Trophoblast cell (in vitro differentiated cells and primary cell): ENCODE results near the gene ZNF189.

Source experiments
- DNase-seq, 2 donors: peaks; one replicate each; pipeline ENCODE4 v3.0.0-alpha.2; 2016
- H2AFZ ChIP-seq: 2 replicates; pipeline ENCODE4 v1.6.1; 2013; ENCODE audit warnings: low read length, moderate library complexity, mild to moderate bottlenecking; ENCODE audit not compliant: insufficient read depth, poor library complexity
- H2AK5ac ChIP-seq: 2 replicates; pipeline ENCODE4 v1.6.1; 2013; ENCODE audit warnings: mild to moderate bottlenecking, low read length
- H2BK120ac ChIP-seq: 2 replicates; pipeline ENCODE4 v1.6.1; 2013; ENCODE audit warnings: low read length, mild to moderate bottlenecking, moderate library complexity; ENCODE audit not compliant: insufficient read depth, poor library complexity
- H2BK12ac ChIP-seq: 2 replicates; pipeline ENCODE4 v1.6.1; 2013; ENCODE audit warnings: mild to moderate bottlenecking, low read length, moderate library complexity
- H2BK5ac ChIP-seq: 2 replicates; pipeline ENCODE4 v1.6.1; 2013; ENCODE audit warnings: low read length, low read depth, moderate library complexity, mild to moderate bottlenecking; ENCODE audit not compliant: poor library complexity
- H3K14ac ChIP-seq: 2 replicates; pipeline ENCODE4 v1.6.1; 2013; ENCODE audit warnings: mild to moderate bottlenecking, low read length
- H3K18ac ChIP-seq: 2 replicates; pipeline ENCODE4 v1.6.1; 2013; ENCODE audit warnings: mild to moderate bottlenecking, low read length
- H3K23ac ChIP-seq: 2 replicates; pipeline ENCODE4 v1.6.1; 2013; ENCODE audit warnings: low read length
- H3K27ac ChIP-seq: 2 replicates; pipeline ENCODE4 v1.5.1; 2013; ENCODE audit warnings: low read depth, mild to moderate bottlenecking, inconsistent platforms, low read length, moderate library complexity
- H3K27me3 ChIP-seq: 2 replicates; pipeline ENCODE4 v1.6.1; 2013; ENCODE audit warnings: inconsistent platforms, mild to moderate bottlenecking, low read length, moderate library complexity; ENCODE audit not compliant: insufficient read depth
- H3K36me3 ChIP-seq, 2 experiments: 1 replicate in 1 of 2; 2 replicates in 1 of 2; pipeline ENCODE4 v1.6.1; 2013; ENCODE audit warnings: low read length in 2 of 2, mild to moderate bottlenecking in 2 of 2, moderate library complexity in 1 of 2; ENCODE audit not compliant: insufficient read depth in 2 of 2, control insufficient read depth in 1 of 2
- H3K4ac ChIP-seq: 2 replicates; pipeline ENCODE4 v1.6.1; 2013; ENCODE audit warnings: low read depth, mild to moderate bottlenecking, low read length, moderate library complexity
- H3K4me1 ChIP-seq, 2 experiments: 1 replicate in 1 of 2; 2 replicates in 1 of 2; pipeline ENCODE4 v1.6.1; 2013; ENCODE audit warnings: low read length in 2 of 2, mild to moderate bottlenecking in 2 of 2, moderate library complexity in 1 of 2; ENCODE audit not compliant: insufficient read depth in 2 of 2, control insufficient read depth in 1 of 2
- H3K4me2 ChIP-seq: 2 replicates; pipeline ENCODE4 v1.6.1; 2013; ENCODE audit warnings: inconsistent platforms, mild to moderate bottlenecking, low read length, moderate library complexity
- H3K4me3 ChIP-seq: 2 replicates; pipeline ENCODE4 v1.5.1; 2013; ENCODE audit warnings: mild to moderate bottlenecking, low read depth, low read length, inconsistent platforms
- H3K79me1 ChIP-seq: one replicate; pipeline ENCODE4 v1.6.1; 2013; ENCODE audit warnings: low read length
- H3K79me2 ChIP-seq: 2 replicates; pipeline ENCODE4 v1.6.1; 2013; ENCODE audit warnings: low read length, mild to moderate bottlenecking; ENCODE audit not compliant: control insufficient read depth, insufficient read depth, poor library complexity
- H3K9ac ChIP-seq: 2 replicates; pipeline ENCODE4 v1.6.1; 2013; ENCODE audit warnings: mild to moderate bottlenecking, low read length
- H3K9me3 ChIP-seq: 2 replicates; pipeline ENCODE4 v1.6.1; 2013; ENCODE audit warnings: low read depth, mild to moderate bottlenecking, control low read depth, inconsistent platforms, low read length; ENCODE audit not compliant: insufficient read depth
- H4K12ac ChIP-seq: 2 replicates; pipeline ENCODE4 v1.6.1; 2013; ENCODE audit warnings: low read depth, mild to moderate bottlenecking, low read length, moderate library complexity
- H4K8ac ChIP-seq: 2 replicates; pipeline ENCODE4 v1.6.1; 2013; ENCODE audit warnings: low read depth, mild to moderate bottlenecking, low read length, moderate library complexity
- H4K91ac ChIP-seq: one replicate; pipeline ENCODE4 v1.6.1; 2013; ENCODE audit warnings: low read depth, mild to moderate bottlenecking, low read length, moderate library complexity
- WGBS: extraction: QIAGEN DNeasy Blood & Tissue Kit; methylation state at CpG from one replicate; pipeline ENCODE4 v1.1.7; 2013; ENCODE audit warnings: missing lambda C conversion rate; ENCODE audit not compliant: insufficient read length, insufficient coverage; ENCODE audit errors: extremely low coverage; 5-methylcytosine and 5-hydroxymethylcytosine counted together

ZNF189 gene

DNA sequence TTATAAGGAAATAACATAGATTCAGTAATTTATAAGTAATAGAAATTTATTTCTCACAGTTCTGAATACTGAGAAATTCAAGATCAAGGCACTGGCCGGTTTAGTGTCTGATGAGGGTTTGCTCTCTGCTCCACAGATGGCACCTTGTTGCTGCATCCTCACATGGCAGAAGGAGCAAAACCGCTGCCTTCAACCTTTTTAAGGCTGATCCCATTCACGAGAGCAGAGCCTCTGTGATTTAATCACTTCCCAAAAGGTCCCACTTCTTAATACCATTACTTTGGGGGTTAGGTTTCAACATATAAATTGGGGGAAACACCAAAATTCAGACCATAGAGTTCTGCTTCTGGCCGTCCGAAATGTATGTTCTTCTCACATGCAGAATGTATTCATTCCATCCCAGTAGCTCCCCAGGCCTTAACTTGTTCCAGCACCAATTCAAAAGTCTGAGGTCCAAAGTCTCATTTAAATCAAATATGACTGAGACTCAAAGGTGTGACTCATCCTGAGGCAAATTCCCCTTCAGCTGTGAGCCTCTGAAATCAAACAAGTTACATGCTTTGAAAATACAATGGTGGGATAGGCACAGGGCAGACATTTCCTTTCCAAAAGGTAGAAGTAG lies 44.4 kb upstream of the ZNF189 start:
- no peak overlapping the region for H4K12ac ChIP-seq
- no peak overlapping the region for H3K9ac ChIP-seq
- no peak overlapping the region for H2AK5ac ChIP-seq
- H3K23ac ChIP-seq: no peak overlapping the region
- no CpG with 5 or more reads among the region's 5 CpGs for WGBS
- no peaks in the 10 kb centered on the region for H3K79me1 ChIP-seq
- no peaks in the 10 kb centered on the region for H3K36me3 ChIP-seq
- no peak overlapping the region for H3K14ac ChIP-seq
- H4K91ac ChIP-seq: no peak overlapping the region
- H3K4me1 ChIP-seq: no peaks in the 10 kb centered on the region
- no peak overlapping the region for H2BK120ac ChIP-seq
- H3K4me2 ChIP-seq: no peak overlapping the region
- H3K9me3 ChIP-seq: peaks cover 8% of the 10 kb centered on the region
- H3K4me3 ChIP-seq: no peak overlapping the region
- no peak for DNase-seq
- H3K18ac ChIP-seq: no peak overlapping the region
- H2BK12ac ChIP-seq: no peak overlapping the region
- no peak overlapping the region for H3K27ac ChIP-seq
- no peak overlapping the region for H2AFZ ChIP-seq
- no peaks in the 10 kb centered on the region for H3K79me2 ChIP-seq
- H3K27me3 ChIP-seq: no peaks in the 10 kb centered on the region
- H2BK5ac ChIP-seq: no peak overlapping the region
- no peak overlapping the region for H3K4ac ChIP-seq
- H4K8ac ChIP-seq: no peak overlapping the region

- no peaks in the 10 kb centered on the region for H3K79me2 ChIP-seq
- no CpG with 5 or more reads among the region's 7 CpGs for WGBS
- DNase-seq: no peak
Measured at GRCh38 chr9:101354765-101355708, 43.6 kb upstream of the ZNF189 start.

GRCh38 chr9:101356619-101357018 lies 42.0 kb upstream of the ZNF189 start:
- Histone ChIP-seq H2BK5ac (no peak overlapping the region), H3K36me3 (no peaks in the 10 kb centered on the region), H2BK12ac (no peak overlapping the region), H2AK5ac (no peak overlapping the region), H3K4me1 (no peaks in the 10 kb centered on the region), H3K14ac (no peak overlapping the region), H3K27ac (no peak overlapping the region), H3K23ac (no peak overlapping the region), H3K79me1 (no peaks in the 10 kb centered on the region), H3K9me3 (peaks cover 8% of the 10 kb centered on the region), H3K79me2 (no peaks in the 10 kb centered on the region), H2AFZ (no peak overlapping the region), H2BK120ac (no peak overlapping the region), H4K91ac (no peak overlapping the region), H3K4me3 (peak overlapping the region; percentile 40), H3K18ac (no peak overlapping the region), H3K4me2 (no peak overlapping the region), H3K4ac (no peak overlapping the region), H3K27me3 (no peaks in the 10 kb centered on the region), H4K8ac (no peak overlapping the region), H3K9ac (no peak overlapping the region), H4K12ac (no peak overlapping the region)
- no CpG with 5 or more reads among the region's 1 CpG for WGBS
- DNase-seq: no peak

More at GRCh38 chr9:101354765-101355708, 43.6 kb upstream of the ZNF189 start:
- Histone ChIP-seq H2AFZ (no peak overlapping the region), H3K4me3 (no peak overlapping the region), H3K9me3 (peaks cover 8% of the 10 kb centered on the region), H3K27ac (no peak overlapping the region), H2BK120ac (no peak overlapping the region), H2BK5ac (no peak overlapping the region), H2AK5ac (no peak overlapping the region), H4K12ac (no peak overlapping the region), H3K36me3 (no peaks in the 10 kb centered on the region), H3K27me3 (no peaks in the 10 kb centered on the region), H4K91ac (no peak overlapping the region), H3K18ac (no peak overlapping the region), H3K4me2 (no peak overlapping the region), H3K9ac (no peak overlapping the region), H4K8ac (no peak overlapping the region), H3K4me1 (no peaks in the 10 kb centered on the region), H3K23ac (no peak overlapping the region), H3K79me1 (no peaks in the 10 kb centered on the region), H3K14ac (no peak overlapping the region), H3K4ac (no peak overlapping the region), H2BK12ac (no peak overlapping the region)

DNA sequence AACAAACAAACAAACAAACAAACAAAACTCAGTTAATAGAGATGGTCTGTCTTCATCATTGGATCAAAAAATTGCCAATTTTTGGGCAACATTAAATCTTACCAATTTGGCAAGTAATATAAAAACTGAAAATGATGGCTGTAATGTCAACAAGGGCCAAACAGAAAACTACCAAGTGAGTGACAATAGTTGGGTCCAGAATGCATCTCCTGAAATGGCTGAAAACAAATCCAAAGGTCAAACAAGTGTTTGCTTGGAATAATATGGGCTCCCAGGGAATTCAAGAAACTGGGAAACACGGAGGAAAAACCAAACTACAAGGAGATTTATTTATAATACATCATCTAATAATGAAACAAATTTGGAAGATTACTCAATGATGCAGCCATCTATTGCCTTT lies 39.0 kb upstream of the ZNF189 start:
- H3K79me2 ChIP-seq: no peaks in the 10 kb centered on the region
- H3K4ac ChIP-seq: no peak overlapping the region
- no peak overlapping the region for H3K27ac ChIP-seq
- no peaks in the 10 kb centered on the region for H3K79me1 ChIP-seq
- H3K18ac ChIP-seq: no peak overlapping the region
- H3K14ac ChIP-seq: no peak overlapping the region
- no peak overlapping the region for H4K91ac ChIP-seq
- DNase-seq: no peak
- H3K4me3 ChIP-seq: no peak overlapping the region
- H2BK12ac ChIP-seq: no peak overlapping the region
- H2BK5ac ChIP-seq: no peak overlapping the region
- H3K4me2 ChIP-seq: no peak overlapping the region
- H3K9me3 ChIP-seq: peaks cover 8% of the 10 kb centered on the region
- H3K36me3 ChIP-seq: no peaks in the 10 kb centered on the region
- H3K27me3 ChIP-seq: no peaks in the 10 kb centered on the region
- no peak overlapping the region for H4K12ac ChIP-seq
- no peaks in the 10 kb centered on the region for H3K4me1 ChIP-seq
- H2AFZ ChIP-seq: no peak overlapping the region
- no peak overlapping the region for H2BK120ac ChIP-seq
- no peak overlapping the region for H4K8ac ChIP-seq
- no peak overlapping the region for H2AK5ac ChIP-seq
- no peak overlapping the region for H3K23ac ChIP-seq
- H3K9ac ChIP-seq: no peak overlapping the region
- no CpG with 5 or more reads among the region's 1 CpG for WGBS
